ENCODE measurements around the gene RTBDN.

Gene RTBDN

DNA sequence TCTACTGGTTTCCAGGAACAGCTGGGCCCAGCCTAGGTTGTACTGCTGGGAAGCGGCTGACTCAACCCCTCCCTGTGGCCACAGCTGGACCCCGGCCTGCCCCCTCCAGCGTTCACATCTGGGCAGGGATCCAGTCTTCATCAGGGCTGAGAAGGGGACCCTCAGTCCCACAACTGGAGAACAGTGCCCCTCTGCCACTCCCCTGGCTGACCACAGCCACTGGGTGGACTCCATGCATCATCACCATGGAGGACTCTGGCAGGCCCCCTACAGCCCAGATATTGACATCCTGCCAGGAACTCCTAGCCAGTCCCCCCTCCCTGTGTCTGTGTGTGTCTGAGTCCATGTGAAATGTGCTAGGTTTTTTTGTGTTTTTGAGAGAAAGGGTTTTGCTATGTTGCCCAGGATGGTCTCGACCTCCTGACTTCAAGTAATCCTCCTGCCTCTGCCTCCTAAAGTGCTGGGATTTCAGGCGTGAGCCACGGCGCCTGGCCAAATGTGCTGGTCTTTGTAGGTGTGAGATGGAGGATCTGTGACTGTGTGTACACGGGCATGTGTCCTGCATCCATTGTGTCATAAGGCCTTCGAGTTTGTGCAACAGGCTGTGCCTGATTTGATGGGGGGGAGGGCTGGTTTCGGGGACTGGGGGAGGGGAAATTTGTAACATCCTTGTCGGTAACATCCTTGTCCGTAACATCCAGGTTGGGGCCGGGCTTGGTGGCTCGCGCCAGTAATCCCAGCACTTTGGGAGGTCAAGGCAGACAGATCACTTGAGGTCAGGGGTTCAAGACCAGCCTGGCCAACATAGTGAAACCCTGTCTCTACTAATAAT lies 55.0 kb downstream of the RTBDN start:
- no peak for DNase-seq (ENCODE audit: low spot score)

DNA sequence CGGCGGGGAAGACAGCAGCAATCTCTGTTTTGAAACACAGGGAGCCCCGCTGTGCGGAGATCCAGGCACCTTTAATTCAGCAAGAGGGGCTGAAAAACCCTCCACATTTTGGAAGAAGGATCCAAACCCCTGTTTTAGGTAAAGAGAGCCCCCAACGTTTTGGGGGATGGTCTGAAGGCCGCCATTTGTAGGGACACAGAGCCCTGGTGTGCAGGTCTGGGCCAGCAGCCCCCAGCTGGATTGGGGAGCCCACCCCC lies 55.5 kb downstream of the RTBDN start:
- no peak for DNase-seq (ENCODE audit: low spot score)

DNA sequence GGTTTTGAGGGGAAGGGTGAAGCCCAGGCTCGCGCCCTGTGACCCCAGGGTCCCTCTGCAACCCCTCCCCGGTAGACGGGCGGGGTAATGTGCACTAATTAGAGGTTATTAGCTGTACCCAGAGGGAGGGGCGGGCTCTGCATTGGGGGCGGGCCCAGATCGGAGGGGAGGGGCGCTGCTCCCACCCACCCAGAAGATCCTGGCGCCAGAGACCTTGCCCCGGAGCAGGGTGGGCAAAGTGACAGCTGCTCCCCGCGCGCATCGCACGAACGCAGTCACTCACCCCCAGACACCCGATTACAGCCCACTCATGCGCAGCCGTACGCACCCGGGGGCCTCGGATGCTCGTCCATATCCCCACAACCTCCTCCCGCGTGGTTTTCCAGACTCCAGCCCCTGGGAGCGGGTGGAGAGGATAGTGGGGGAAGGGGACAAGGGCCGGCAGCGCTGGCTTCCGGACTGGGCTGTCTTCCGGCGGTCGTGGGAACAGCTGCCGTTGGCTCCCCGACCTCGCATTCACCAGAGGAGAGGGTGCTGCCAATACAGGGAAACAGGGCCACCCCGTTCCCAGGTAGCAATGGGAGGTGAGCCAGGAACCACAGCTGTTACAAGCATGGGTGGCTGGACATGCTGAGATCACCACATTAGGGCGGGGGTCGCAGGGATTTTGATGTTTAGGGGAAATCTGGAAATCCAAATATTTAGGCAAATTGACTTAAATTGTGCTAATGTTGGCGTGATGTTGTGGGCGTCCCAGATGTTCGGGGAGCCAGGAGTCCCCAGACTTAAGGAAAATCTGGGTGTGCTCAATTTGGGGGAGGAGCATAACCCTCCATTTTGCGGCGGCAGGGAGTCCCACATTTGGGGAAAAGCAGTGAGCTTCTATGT lies 56.1 kb downstream of the RTBDN start:
- DNase-seq (ENCODE audit: low spot score) = peak; percentile 79

DNA sequence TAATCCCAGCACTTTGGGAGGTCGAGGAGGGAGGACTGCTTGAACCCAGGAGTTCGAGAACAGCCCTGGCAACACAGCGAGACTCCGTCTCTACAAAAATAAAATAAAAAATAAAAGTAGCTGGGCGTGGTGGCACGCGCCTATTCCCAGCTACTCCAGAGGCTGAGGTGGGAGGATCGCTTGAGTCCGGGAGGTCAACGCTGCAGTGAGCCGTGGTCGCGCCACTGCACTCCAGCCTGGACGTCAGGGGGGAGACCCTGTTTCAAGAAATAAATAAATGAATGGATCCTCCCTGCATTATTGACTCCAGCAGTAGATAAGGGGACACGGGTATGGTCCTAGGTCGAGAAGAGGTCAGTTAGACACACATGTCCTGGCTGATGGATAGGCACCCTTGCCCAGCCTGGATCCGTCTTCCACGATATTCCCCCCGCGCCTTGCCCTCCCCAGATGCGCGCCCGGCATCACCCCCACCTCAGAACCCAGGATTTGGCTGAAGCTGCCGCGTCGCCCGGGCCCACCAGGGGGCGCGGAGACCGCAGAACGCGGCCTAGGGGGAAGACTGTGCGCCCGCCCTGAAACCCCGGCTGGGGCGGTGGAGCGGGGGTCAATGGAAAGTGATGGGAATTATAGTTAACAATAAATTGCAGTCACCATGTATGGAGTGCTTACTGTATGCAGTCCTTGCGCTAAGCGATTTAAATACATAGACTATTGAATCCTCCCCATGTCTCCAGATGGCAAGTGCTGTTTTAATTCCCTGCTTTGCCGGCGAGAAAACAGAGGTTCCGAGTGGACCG lies 57.0 kb downstream of the RTBDN start:
- peak; percentile 88 for DNase-seq (ENCODE audit: low spot score)
